PC-9 (cell line): ENCODE measurements around the gene SGTA.

ENCODE experiments used
- CTCF ChIP-seq: fragments of 200-600 bp; sonication (generic); conservative IDR thresholded peaks from 2 replicates; pipeline ENCODE4 v1.6.1; 2017; ENCODE audit warnings: mixed run types, antibody characterized with exemption, mild to moderate bottlenecking, moderate library complexity
- EZH2 ChIP-seq: fragments of 200-600 bp; sonication (generic); IDR thresholded peaks from 2 replicates; pipeline ENCODE4 v1.8.0; 2017; ENCODE audit warnings: antibody characterized with exemption, low read depth

GRCh38 chr19:2788237-2788636 lies 5.2 kb upstream of the SGTA start:
- TF ChIP-seq CTCF (no peak), EZH2 (no peak)
